Stomach (tissue), 9 donors: ENCODE data around the gene SEMA6A. TPM values are rescaled to one million over a fixed set of nuclear protein-coding genes. Genes with fewer than 3 reads are reported as not detected.

Experiments used
- DNase-seq, 2 donors: peaks; one replicate each; pipeline versions ENCODE4 v3.0.0 to v3.0.0-alpha.2; 2013 to 2019
- H3K27ac ChIP-seq, 5 donors: fragments of 200-600 bp in 4 of 5; sonication (generic) in 4 of 5; one replicate each; pipeline ENCODE4 v1.5.1; 2013 to 2019; ENCODE audit warnings: mild to moderate bottlenecking in 1 of 5, moderate library complexity in 1 of 5
- H3K27me3 ChIP-seq, 3 donors: fragments of 200-600 bp; sonication (generic); one replicate each; pipeline ENCODE4 v1.5.1; 2017 to 2019; ENCODE audit warnings: mixed run types in 1 of 3
- H3K36me3 ChIP-seq, 4 donors: fragments of 200-600 bp; sonication (generic); 1 replicate in 3 of 4; 2 replicates in 1 of 4; pipeline ENCODE4 v1.5.1; 2016 to 2019
- H3K4me1 ChIP-seq, 4 donors: fragments of 200-600 bp; sonication (generic); one replicate each; pipeline ENCODE4 v1.5.1; 2016 to 2019
- H3K4me3 ChIP-seq, 4 donors: fragments of 200-600 bp; sonication (generic) in 3 of 4; one replicate each; pipeline ENCODE4 v1.5.1; 2016 to 2019; ENCODE audit warnings: mild to moderate bottlenecking in 1 of 4
- H3K9me3 ChIP-seq, 4 donors: fragments of 200-600 bp; sonication (generic); one replicate each; pipeline ENCODE4 v1.5.1; 2016 to 2019
- EP300 ChIP-seq: sonication (generic); formaldehyde crosslinking; IDR thresholded peaks from one replicate; pipeline ENCODE4 v1.6.1; 2017; ENCODE audit warnings: antibody characterized with exemption
- POLR2A ChIP-seq, 4 donors: fragments of 450-650 bp; IDR thresholded peaks; one replicate each; pipeline ENCODE4 v1.6.1; 2016; ENCODE audit warnings: antibody characterized with exemption in 4 of 4, control low read depth in 2 of 4, mild to moderate bottlenecking in 1 of 4, moderate library complexity in 1 of 4
- POLR2AphosphoS5 ChIP-seq, 3 donors: sonication (generic); formaldehyde crosslinking; IDR thresholded peaks; one replicate each; pipeline ENCODE4 v1.6.1; 2016; ENCODE audit warnings: antibody characterized with exemption in 3 of 3
- WGBS, 5 donors: extraction: QIAGEN DNeasy Blood & Tissue Kit in 3 of 5; methylation state at CpG; one replicate each; pipeline versions ENCODE4 v1.1.5 to v1.1.7; 2013 to 2018; 5-methylcytosine and 5-hydroxymethylcytosine counted together
- intact Hi-C: fragments of 100-400 bp; cut with DNase I; formaldehyde crosslinking; loops from one replicate; pipeline ENCODE4 v1.15.1; 2023; ENCODE audit warnings: low total_unique reads
- polyA plus RNA-seq, 3 donors: library from polyadenylated mRNA; stranded (reverse); fragments of 200-250 nt; gene quantifications; one replicate each; pipeline ENCODE4 v1.2.3, GENCODE V29; 2013
- total RNA-seq, 5 donors: library from RNA; depleted of rRNA; stranded (reverse); fragments of >200 nt; gene quantifications; one replicate each; pipeline versions ENCODE4 v1.1.0 to v1.2.3, GENCODE V29; 2014 to 2016
- TF ChIP-seq, protein P1 (sequence below), 7 experiments: fragments of 450-650 bp in 4 of 7; fragments of 200-600 bp in 3 of 7; sonication (generic) in 3 of 7; IDR thresholded peaks; one replicate each; pipeline ENCODE4 v1.5.1; 2016 to 2019; ENCODE audit warnings: antibody characterized with exemption in 7 of 7, control low read depth in 2 of 7, mild to moderate bottlenecking in 1 of 7
- donor health status: healthy with polysubstance abuse.
- donor health status: Bipolar disorder and iron deficiency.
- donor health status: healthy.

Gene SEMA6A
- total and polyA plus RNA-seq, 8 donors, result 0.37 to 37.5 (median 11.0) TPM

DNA sequence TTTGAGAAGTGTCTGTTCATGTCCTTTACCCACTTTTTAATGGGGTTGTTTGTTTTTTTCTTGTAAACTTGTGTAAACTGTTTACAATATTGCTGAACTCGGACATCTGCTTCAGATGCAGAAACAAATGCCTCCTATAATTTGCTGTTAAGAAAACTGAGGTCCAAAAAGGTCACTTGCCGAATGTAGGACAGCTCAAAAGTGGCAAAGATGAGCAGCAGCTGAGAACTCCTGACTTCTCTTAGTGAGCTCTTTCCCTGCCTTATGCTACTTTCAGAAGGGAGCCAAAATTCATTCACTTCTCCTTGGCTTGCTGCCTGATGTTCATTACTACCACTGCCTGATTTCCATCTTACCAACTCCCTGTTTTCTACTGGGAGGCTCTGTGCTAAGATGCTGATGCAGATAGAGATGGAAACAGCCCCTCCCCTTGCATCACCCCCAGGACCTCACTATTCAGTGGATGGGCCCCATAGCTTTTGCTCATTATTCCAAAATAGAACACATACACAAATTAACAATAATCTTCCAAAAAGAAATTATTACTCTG lies 60.1 kb downstream of the SEMA6A start:
- DNase-seq, result no peak
- WGBS, 5 donors, result 65 to 78% (median 75%) methylated on average over 2 of the region's 2 CpGs
- Histone ChIP-seq H3K4me3 (no peak overlapping the region), H3K27ac (no peak overlapping the region), H3K4me1 (peaks cover 11 to 41% (median 11%) of the 10 kb centered on the region in 4 donors), H3K9me3 (no peaks in the 10 kb centered on the region), H3K36me3 (no peaks in the 10 kb centered on the region), H3K27me3 (no peaks in the 10 kb centered on the region)
- intact Hi-C loops, result no loop called here
- TF ChIP-seq POLR2AphosphoS5 (IDR thresholded peaks at IDR 0.05) (no peak), POLR2A (IDR thresholded peaks at IDR 0.05) (no peak), EP300 (no peak)
- TF ChIP-seq, protein P1, sequence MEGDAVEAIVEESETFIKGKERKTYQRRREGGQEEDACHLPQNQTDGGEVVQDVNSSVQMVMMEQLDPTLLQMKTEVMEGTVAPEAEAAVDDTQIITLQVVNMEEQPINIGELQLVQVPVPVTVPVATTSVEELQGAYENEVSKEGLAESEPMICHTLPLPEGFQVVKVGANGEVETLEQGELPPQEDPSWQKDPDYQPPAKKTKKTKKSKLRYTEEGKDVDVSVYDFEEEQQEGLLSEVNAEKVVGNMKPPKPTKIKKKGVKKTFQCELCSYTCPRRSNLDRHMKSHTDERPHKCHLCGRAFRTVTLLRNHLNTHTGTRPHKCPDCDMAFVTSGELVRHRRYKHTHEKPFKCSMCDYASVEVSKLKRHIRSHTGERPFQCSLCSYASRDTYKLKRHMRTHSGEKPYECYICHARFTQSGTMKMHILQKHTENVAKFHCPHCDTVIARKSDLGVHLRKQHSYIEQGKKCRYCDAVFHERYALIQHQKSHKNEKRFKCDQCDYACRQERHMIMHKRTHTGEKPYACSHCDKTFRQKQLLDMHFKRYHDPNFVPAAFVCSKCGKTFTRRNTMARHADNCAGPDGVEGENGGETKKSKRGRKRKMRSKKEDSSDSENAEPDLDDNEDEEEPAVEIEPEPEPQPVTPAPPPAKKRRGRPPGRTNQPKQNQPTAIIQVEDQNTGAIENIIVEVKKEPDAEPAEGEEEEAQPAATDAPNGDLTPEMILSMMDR (IDR thresholded peaks at IDR 0.05), result no peak

DNA sequence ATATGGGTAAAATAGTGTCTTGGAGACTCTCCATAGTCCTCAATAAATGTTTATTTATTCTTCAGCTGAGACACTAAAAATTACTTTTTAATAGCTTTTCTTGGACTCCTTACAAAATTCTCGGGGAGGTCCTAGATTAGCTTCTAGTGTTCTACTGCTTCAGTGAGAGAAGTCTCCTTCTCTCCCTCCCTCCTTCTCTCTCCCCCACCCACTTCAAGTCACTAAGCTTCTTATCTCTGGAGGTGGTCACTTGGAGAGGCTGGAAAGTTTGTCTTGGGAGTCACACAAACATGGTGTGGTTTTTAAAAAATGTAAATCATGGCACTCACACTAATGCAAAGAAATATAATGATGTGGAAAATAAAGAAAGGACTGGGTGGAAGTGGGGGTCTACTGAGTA lies 64.1 kb downstream of the SEMA6A start:
- Histone ChIP-seq H3K9me3 (no peaks in the 10 kb centered on the region), H3K4me1 (peaks cover 11 to 49% (median 23%) of the 10 kb centered on the region in 4 donors), H3K27ac (no peak overlapping the region), H3K27me3 (no peaks in the 10 kb centered on the region), H3K36me3 (no peaks in the 10 kb centered on the region), H3K4me3 (no peak overlapping the region)
- DNase-seq, result no peak
- 13 to 29% (median 17%) methylated on average over 1 of the region's 1 CpG for WGBS, 5 donors
- intact Hi-C loops, result no loop called here
- TF ChIP-seq, protein P1 (IDR thresholded peaks at IDR 0.05), result no peak
- TF ChIP-seq EP300 (no peak), POLR2AphosphoS5 (IDR thresholded peaks at IDR 0.05) (no peak), POLR2A (IDR thresholded peaks at IDR 0.05) (no peak)

- Histone ChIP-seq H3K9me3 (no peaks in the 10 kb centered on the region), H3K4me1 (peaks cover 11 to 51% (median 23%) of the 10 kb centered on the region in 4 donors), H3K36me3 (peaks cover 0 to under 1% (median 0%) of the 10 kb centered on the region in 4 donors), H3K4me3 (no peak overlapping the region), H3K27ac (no peak overlapping the region), H3K27me3 (no peaks in the 10 kb centered on the region)
- 63 to 75% (median 70%) methylated on average over 6 of the region's 6 CpGs for WGBS, 5 donors
- DNase-seq, result no peak
- intact Hi-C loops, result no loop called here
- TF ChIP-seq POLR2A (IDR thresholded peaks at IDR 0.05) (no peak), POLR2AphosphoS5 (IDR thresholded peaks at IDR 0.05) (no peak), EP300 (no peak)
- TF ChIP-seq, protein P1 (IDR thresholded peaks at IDR 0.05), result no peak
Observed at GRCh38 chr5:116509483-116510244, 65.0 kb downstream of the SEMA6A start.

DNA sequence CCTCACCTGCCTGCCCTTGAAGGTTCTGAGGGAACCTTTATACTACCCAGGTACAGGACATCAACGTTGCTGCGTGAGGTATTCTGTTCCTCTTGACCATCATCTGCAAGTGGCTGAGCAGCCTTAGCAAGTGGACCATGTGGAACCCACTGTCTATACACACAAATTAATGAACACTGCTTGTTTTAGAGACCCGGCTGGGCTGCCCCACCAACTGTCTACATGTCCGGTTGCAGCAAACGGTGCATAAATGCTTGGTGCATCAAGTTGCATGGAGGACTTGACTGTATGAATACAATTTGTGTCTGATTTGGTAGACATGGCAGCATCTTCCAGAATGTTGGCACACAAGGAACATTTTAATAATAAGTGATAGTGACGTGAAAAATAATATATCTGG lies 65.8 kb downstream of the SEMA6A start:
- Histone ChIP-seq H3K27me3 (no peaks in the 10 kb centered on the region), H3K27ac (no peak overlapping the region), H3K36me3 (peaks cover 0 to 4% (median 0%) of the 10 kb centered on the region in 4 donors), H3K9me3 (no peaks in the 10 kb centered on the region), H3K4me1 (peaks cover 11 to 59% (median 23%) of the 10 kb centered on the region in 4 donors), H3K4me3 (no peak overlapping the region)
- no peak for DNase-seq
- 89 to 95% (median 94%) methylated on average over 6 of the region's 6 CpGs for WGBS, 5 donors
- intact Hi-C loops, result no loop called here
- TF ChIP-seq, protein P1 (IDR thresholded peaks at IDR 0.05), result no peak
- TF ChIP-seq EP300 (no peak), POLR2A (IDR thresholded peaks at IDR 0.05) (no peak), POLR2AphosphoS5 (IDR thresholded peaks at IDR 0.05) (no peak)
